Aorta (tissue), 5 donors: ENCODE measurements around the gene DUSP19. TPM values are rescaled to one million over a fixed set of nuclear protein-coding genes. Genes with fewer than 3 reads are reported as not detected.

Experiments
- ATAC-seq: fragments of 200-7000 bp; cut with Tn5 transposase; one replicate; pipeline ENCODE4 v1.9.1; 2022; ENCODE audit warnings: moderate library complexity; ENCODE audit not compliant: low FRiP score
- DNase-seq, 2 donors: peaks; one replicate each; pipeline ENCODE4 v3.0.0-alpha.2; 2020
- H3K27ac ChIP-seq, 2 donors: one replicate each; pipeline ENCODE4 v1.5.1; 2013; ENCODE audit warnings: low read length in 2 of 2, mild to moderate bottlenecking in 2 of 2, moderate library complexity in 2 of 2, control low read depth in 1 of 2, inconsistent platforms in 1 of 2, low read depth in 1 of 2
- H3K27me3 ChIP-seq, 2 donors: one replicate each; pipeline ENCODE4 v1.6.1; 2013; ENCODE audit warnings: control low read depth in 1 of 2, low read length in 1 of 2, mild to moderate bottlenecking in 1 of 2, moderate library complexity in 1 of 2; ENCODE audit not compliant: insufficient read depth in 2 of 2, control insufficient read depth in 1 of 2
- H3K36me3 ChIP-seq, 2 donors: one replicate each; pipeline ENCODE4 v1.6.1; 2013; ENCODE audit warnings: control low read depth in 1 of 2, low read length in 1 of 2, mild to moderate bottlenecking in 1 of 2; ENCODE audit not compliant: insufficient read depth in 2 of 2, control insufficient read depth in 1 of 2
- H3K4me1 ChIP-seq, 2 donors: one replicate each; pipeline ENCODE4 v1.6.1; 2013; ENCODE audit warnings: low read length in 2 of 2, control low read depth in 1 of 2, mild to moderate bottlenecking in 1 of 2, moderate library complexity in 1 of 2; ENCODE audit not compliant: insufficient read depth in 2 of 2, control insufficient read depth in 1 of 2
- H3K4me3 ChIP-seq, 2 donors: one replicate each; pipeline ENCODE4 v1.5.1; 2013; ENCODE audit warnings: low read length in 2 of 2, control low read depth in 1 of 2, mild to moderate bottlenecking in 1 of 2
- H3K9me3 ChIP-seq: one replicate; pipeline ENCODE4 v1.6.1; 2013; ENCODE audit warnings: mild to moderate bottlenecking, low read length; ENCODE audit not compliant: control insufficient read depth
- WGBS, 2 donors: extraction: QIAGEN DNeasy Blood & Tissue Kit; methylation state at CpG; one replicate each; pipeline ENCODE4 v1.1.7; 2013; 5-methylcytosine and 5-hydroxymethylcytosine counted together
- intact Hi-C, 2 donors: fragments of 100-400 bp; cut with DNase I; formaldehyde crosslinking; loops; one replicate each; pipeline versions ENCODE4 v1.14.2 to v1.15.0; 2022
- long read RNA-seq, 2 donors: library from polyadenylated mRNA; unstranded; transcript quantifications; one replicate each; pipeline ENCODE4 v2.0.0, GENCODE V29; 2020 to 2021
- polyA plus RNA-seq, 2 donors: library from polyadenylated mRNA; stranded (reverse); fragments of 200-250 nt; gene quantifications; one replicate each; pipeline ENCODE4 v1.2.3, GENCODE V29; 2013
- total RNA-seq, 2 donors: library from RNA; stranded (reverse); fragmentation: NEBNext Ultra II Directional; extraction: Animal tissue kit (Norgen Biotek cat#: 25700); gene quantifications; one replicate each; pipeline ENCODE4 v1.2.1, GENCODE V29; 2021
- donor health status: healthy with polysubstance abuse.
- donor health status: Bipolar disorder and iron deficiency.
- donor health status: DM: no; HTN: no; CAD: no.
- donor health status: DM: no; HTN: no; CAD: no.
- donor health status: DM: yes; HTN: yes; CAD: no.

The DUSP19 gene, protein sequence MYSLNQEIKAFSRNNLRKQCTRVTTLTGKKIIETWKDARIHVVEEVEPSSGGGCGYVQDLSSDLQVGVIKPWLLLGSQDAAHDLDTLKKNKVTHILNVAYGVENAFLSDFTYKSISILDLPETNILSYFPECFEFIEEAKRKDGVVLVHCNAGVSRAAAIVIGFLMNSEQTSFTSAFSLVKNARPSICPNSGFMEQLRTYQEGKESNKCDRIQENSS
- total RNA-seq (1 to 10 TPM; 7.1 to 8.1 TPM), polyA plus RNA-seq (1 to 10 TPM; 3.4 to 3.5 TPM)
- long read RNA-seq, donor 1, result 0 reads
- long read RNA-seq, donor 2, full-length matches to known transcripts, result 1 of 2 reads
- long read RNA-seq, donor 2, partial matches to known transcripts, result 0 of 2 reads
- long read RNA-seq, donor 2, other reads (novel, unspliced or antisense), result 1 of 2 reads

DNA sequence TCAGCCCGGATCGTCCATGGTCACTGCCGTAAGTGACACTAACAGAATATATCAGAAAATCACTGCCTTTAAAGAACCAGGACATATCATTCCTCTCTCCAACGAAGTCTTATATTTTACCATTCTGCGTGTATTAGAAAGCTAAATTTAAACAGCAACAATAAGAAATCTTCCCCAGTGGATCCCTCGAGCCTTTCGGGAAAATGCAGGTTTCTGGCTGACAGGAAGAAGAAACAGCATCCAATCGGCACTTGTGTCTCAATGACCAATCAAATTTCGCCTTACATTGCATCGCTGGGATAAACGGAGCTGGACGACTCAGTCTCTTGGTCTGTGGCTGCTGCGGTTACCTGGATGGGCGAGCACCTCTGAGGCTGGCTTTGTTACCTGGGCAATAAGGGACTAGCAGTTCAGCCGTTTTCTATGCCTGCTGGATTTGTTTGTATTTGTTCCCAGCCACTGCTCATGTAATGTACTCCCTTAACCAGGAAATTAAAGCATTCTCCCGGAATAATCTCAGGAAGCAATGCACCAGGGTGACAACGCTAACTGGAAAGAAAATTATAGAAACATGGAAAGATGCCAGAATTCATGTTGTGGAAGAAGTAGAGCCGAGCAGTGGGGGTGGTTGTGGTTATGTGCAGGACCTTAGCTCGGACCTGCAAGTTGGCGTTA lies at the start of gene DUSP19:
DUSP19 (plus strand) TSS at position 284 of the 675 bp plus-strand sequence; CDS start at position 471, 187 bp downstream.
- DNase-seq (peak; percentile 80 to 85), ATAC-seq (peak; percentile 94)
- Histone ChIP-seq H3K4me3 (peak within 1 kb of the TSS; percentile 88 to 94), H3K9me3 (no peaks in the 10 kb centered on the region), H3K36me3 (no peaks in the 10 kb centered on the region), H3K27ac (peak within 1 kb of the TSS; percentile 94 to 97), H3K27me3 (no peaks in the 10 kb centered on the region), H3K4me1 (peaks cover 0 to 2% of the 10 kb centered on the region in 2 donors)
- intact Hi-C loops, result loop anchor here in 1 of 2 donors (2.0 kb wide), 2 partner anchors 40 to 46 kb away; partner anchors contain the start of genes NCKAP1 and NUP35
- 0% methylated on average over 20 of the region's 20 CpGs for WGBS, 2 donors

DNA sequence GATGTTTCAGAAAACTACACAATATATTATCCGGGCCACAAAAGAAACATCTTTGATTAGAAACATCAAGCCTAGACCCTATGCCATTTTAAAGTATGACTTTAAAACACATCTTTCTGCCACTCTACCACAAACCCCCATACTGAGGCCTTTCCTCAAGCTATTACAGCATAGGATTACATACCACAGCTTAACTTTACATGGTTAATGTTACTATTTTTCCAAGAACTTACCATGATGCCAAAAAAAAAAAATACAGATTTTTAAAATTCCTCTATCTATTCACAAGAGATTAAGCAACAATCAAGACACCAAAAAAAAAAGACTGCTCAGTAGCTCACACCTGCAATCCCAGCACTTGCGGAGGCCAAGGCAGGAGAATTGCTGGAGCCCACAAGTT lies 49.3 kb upstream of the DUSP19 start:
- peaks cover 1 to 2% of the 10 kb centered on the region in 2 donors for H3K4me1 ChIP-seq

DNA sequence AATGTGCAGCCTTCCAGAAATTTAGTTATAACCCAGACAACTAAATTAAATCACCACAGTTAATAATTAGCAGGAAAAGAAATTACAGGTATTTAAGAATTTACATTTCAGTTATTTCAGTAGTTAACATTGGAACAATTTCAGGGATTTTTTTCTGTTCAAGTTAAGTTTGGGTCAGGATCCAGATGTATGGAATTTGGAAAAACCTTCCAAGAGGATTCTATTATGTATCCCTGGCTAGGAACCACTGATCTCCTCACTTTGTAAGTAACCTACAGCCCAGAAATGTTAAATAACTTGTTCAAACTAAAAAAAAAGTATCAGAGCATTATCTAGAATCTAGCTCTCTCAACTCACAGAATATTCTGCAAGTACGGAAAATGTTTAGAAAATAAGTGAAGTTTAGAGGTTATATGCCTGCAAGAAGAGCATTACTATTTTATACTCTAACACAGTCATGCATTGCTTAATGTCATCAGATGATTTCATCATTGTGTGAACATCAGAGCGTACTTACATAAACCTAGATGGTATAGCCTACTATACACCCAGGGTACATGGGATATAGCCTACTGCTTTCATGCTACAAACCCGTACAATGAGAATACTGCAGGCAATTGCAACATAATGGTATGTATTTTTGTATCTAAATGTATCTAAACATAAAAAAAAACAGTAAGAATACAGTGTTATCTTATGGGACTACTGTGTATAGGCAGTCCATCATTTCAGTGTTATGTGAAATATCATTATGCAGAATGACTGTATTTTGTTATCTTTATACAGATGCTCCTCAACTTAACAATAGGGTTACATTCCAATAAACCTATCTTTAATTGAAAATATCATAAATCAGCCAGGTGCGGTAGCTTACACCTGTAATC lies 46.4 kb upstream of the DUSP19 start:
- Histone ChIP-seq H3K27me3 (no peaks in the 10 kb centered on the region), H3K27ac (no peak overlapping the region)

More for the DNA sequence above, 49.3 kb upstream of the DUSP19 start:
- ATAC-seq, result no peak
- intact Hi-C loops, result no loop called here
- Histone ChIP-seq H3K9me3 (no peaks in the 10 kb centered on the region), H3K4me3 (no peak overlapping the region), H3K27ac (peak overlapping the region in 1 of 2 donors; percentile 36), H3K36me3 (no peaks in the 10 kb centered on the region), H3K27me3 (no peaks in the 10 kb centered on the region)
- 87 to 95% methylated on average over 2 of the region's 2 CpGs for WGBS, 2 donors
- DNase-seq, result no peak

DNA sequence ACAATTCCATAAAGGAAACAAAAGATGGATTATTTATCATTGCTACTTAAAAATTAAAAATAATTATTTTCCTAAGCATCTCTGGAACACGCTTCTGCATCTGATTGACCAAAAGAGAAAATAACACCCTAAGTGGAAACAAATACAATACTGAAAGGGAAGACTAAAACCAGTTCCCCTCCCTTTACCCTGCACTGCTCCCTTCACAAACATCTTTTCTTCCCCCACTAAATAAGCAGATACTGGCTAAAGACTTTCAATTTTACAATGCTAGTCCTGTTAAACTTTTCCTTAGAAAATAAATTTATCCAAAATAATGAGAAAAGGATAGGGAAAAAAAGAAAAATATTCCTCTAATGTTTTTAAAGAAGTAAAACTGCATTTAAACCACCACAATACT lies 44.6 kb upstream of the DUSP19 start:
- no peak for ATAC-seq
- no peak for DNase-seq
- no peaks in the 10 kb centered on the region for H3K9me3 ChIP-seq
- 57 to 65% methylated on average over 1 of the region's 1 CpG for WGBS, 2 donors
- H3K27ac ChIP-seq, result no peak overlapping the region
- H3K4me1 ChIP-seq, result peaks cover 0 to 2% of the 10 kb centered on the region in 2 donors
- H3K36me3 ChIP-seq, result no peaks in the 10 kb centered on the region
- H3K4me3 ChIP-seq, result no peak overlapping the region
- intact Hi-C loops, result no loop called here
- no peaks in the 10 kb centered on the region for H3K27me3 ChIP-seq

More for the DNA sequence above, 46.4 kb upstream of the DUSP19 start:
- intact Hi-C loops, result no loop called here
- DNase-seq, result no peak
- peak overlapping the region in 1 of 2 donors; percentile 20 for H3K4me3 ChIP-seq
- ATAC-seq, result no peak
- H3K36me3 ChIP-seq, result no peaks in the 10 kb centered on the region
- 84 to 85% methylated on average over 4 of the region's 4 CpGs for WGBS, 2 donors
- peaks cover 0 to 2% of the 10 kb centered on the region in 2 donors for H3K4me1 ChIP-seq
- no peaks in the 10 kb centered on the region for H3K9me3 ChIP-seq

DNA sequence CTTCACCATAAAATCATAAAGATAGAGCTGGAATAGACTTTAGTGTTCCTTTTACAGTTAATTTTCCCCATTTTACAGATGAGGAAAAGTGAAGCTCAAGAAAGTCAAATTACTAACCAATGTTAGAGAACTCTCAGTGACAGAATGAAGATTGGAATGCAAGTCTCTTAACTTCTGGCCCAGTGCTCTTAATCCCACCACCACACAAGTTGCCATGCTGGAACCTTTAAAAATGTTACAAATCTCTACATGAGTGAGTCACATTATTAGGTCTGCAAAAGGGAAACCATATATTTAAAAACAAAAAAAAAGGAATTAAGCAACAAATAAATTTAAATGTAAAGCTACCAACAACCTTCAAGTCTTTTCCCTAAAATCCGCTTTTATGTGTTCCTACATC lies 43.7 kb upstream of the DUSP19 start:
- Histone ChIP-seq H3K27me3 (no peaks in the 10 kb centered on the region), H3K4me1 (peaks cover 0 to 2% of the 10 kb centered on the region in 2 donors), H3K36me3 (no peaks in the 10 kb centered on the region), H3K9me3 (no peaks in the 10 kb centered on the region), H3K4me3 (no peak overlapping the region), H3K27ac (peak overlapping the region in 1 of 2 donors; percentile 67)
- ATAC-seq (no peak), DNase-seq (no peak)
- WGBS, 2 donors, result 91 to 92% methylated on average over 1 of the region's 1 CpG
- intact Hi-C loops, result no loop called here

DNA sequence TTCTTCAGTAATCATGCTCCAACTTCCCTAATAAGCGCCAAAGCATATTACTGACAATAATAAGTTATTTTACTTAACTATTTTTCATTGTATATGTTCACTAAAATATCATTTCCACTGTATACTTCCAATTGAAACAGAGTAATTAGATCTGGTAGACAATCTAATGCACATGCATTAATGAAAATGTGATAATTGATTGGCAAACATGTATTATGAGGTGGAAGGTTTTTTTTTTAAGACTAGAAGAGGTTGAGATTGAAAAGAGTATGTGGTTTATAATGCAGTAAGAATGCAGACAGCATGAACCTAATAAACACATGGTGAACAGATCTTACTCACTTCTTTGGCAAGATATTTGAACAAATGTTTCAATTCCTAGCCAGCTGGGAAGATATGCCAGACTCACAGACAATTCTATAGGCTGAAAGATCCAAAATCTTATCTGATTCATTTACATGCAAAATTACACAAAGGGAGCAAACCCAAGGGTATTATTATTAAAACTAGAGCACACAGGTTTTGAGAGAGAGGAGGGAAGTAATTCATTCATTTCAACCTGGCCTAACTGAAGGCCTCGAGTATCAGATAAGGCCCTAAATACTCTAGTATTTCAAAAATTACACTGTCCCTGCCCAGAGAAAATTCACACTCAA lies 43.1 kb upstream of the DUSP19 start:
- WGBS, 2 donors, result 40 to 44% methylated on average over 2 of the region's 2 CpGs
- Histone ChIP-seq H3K36me3 (no peaks in the 10 kb centered on the region), H3K9me3 (no peaks in the 10 kb centered on the region), H3K4me3 (peak overlapping the region; percentile 30 to 40), H3K4me1 (peaks cover 0 to 2% of the 10 kb centered on the region in 2 donors), H3K27ac (no peak overlapping the region), H3K27me3 (no peaks in the 10 kb centered on the region)
- DNase-seq, result no peak
- no peak for ATAC-seq
- intact Hi-C loops, result no loop called here

DNA sequence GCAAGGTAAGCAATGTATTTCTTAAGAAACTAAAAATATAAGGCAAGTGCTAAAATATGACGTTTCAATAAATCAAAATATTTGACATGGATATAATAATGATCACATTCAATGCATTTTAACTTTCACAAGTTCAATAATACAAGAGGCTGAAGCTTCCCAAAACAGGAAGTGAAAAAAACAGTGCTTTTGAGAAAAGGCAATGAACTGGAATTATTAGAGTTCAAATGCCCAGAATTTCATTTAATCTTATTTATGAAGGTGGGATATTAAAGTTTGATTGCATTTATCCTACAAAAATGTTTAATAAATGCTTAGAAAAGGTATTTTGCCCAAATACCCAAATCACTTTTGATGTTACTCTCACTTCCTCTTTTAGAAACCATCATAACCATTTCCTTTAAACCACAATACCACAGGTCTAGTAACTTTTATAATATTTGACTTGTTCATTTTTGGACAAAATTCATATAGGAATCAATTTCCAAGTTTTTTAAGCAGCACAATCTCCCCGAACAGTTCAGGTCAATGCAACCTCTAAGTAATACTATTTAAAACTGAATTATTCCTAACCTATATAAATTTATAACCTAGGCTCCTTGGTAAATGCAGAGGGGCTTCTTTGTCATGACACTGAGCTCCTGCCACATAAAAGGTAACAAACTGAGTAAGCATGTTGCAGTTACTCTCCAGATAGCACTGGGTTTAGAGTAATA lies 42.4 kb upstream of the DUSP19 start:
- Histone ChIP-seq H3K4me1 (peaks cover 0 to 2% of the 10 kb centered on the region in 2 donors), H3K27me3 (no peaks in the 10 kb centered on the region)

More for the DNA sequence above, 42.4 kb upstream of the DUSP19 start:
- Histone ChIP-seq H3K36me3 (no peaks in the 10 kb centered on the region), H3K4me3 (peak overlapping the region; percentile 91 to 98), H3K27ac (no peak overlapping the region), H3K9me3 (no peaks in the 10 kb centered on the region)
- intact Hi-C loops, result no loop called here
- 7 to 8% methylated on average over 2 of the region's 2 CpGs for WGBS, 2 donors
- ATAC-seq (no peak), DNase-seq (no peak)
